Measurements from ENCODE around the gene UTP3. TPM values are rescaled to one million over a fixed set of nuclear protein-coding genes. Genes with fewer than 3 reads are reported as not detected.
"Not testable (repeated sequence)": the region's sequence is repeated elsewhere in the genome, so short reads cannot be mapped to it uniquely, and the experiment has no call there.

UTP3 gene
- total RNA-seq, 1 experiment from 2014 or later, result 57.2 TPM

DNA sequence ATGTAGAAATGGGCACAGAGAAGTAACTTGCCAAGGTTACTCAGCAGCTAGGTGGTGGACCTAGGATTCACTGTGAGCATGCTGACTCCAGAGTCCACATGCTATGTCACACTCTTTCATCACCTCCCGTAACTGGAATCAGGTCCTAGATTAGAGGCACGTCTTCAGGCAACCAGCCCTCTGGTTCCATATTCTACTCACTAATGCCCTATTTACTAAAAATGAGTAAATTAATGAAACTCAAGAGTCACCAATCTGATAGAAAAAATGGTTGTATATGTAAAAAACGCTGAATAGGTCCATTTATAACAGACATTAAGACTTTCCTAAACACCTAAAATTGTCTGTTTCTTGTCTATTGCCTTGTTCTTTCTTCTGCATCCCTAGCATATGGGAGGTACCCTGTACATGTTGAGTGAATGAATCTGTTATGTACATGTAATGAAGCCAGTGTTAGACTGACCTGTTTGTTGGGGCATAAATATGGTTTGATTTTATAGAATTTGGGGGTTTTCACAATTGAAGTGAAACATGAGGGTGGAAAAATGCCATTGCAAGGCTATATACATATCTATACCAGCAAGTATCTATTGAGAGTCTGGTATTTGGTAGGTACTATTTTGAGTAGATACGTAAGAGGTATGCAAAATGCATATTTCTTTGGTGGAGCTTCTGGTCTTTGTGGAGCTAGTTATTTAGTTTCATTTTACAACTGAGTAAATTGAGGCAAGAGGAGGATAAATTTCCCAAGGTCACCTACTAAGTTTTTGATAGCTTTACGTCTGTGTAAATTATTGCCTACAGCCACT, 26.0 kb downstream of the UTP3 start:
- DNase-seq (ENCODE audit: low read depth), result no peak

DNA sequence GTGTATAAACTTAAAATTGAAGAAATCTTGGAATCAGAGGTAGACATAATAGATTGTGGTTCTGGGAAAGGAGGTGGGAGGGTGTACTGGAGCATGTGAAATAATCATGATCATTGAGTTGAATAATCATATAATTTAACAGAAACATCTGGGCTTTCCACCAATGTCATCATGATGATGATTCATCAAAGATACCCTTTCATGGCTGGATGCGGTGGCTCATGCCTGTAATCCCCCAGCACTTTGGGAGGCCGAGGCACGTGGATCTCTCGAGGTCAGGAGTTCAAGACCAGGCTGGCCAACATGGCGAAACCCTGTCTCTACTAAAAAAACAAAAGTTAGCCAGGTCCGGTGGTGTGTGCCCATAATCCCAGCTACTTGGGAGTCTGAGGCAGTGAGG, 26.8 kb downstream of the UTP3 start:
- no peak for DNase-seq (ENCODE audit: low read depth)

GRCh38 chr4:70718811-70719604, 30.7 kb downstream of the UTP3 start:
- no peak for DNase-seq (ENCODE audit: low read depth)

DNA sequence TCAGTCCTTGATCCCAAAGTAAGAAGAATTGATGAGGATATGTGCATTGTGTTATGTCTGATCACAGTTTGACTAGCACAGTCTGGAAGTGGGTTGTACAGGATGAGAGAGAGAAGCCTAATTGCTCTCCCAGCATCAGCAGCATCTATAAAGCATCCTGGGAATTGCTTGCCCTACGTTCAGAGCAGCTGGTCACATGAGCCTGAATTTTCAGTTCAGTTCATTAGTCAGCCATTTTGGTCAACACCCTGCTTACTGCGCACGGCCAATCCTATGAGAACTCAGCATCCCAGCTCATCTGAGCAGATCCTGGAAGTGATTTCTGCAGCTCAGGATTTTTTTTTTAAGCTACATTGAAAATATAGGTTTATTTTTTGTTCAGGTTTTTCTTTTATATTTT, 33.4 kb downstream of the UTP3 start, which contains the start of gene RUFY3:
TSS of gene RUFY3 (plus strand) at position 218 of the 400 bp plus-strand sequence. CDS start 610 bp downstream, outside the sequence.
- peak; percentile 81 for DNase-seq (ENCODE audit: low read depth)

- DNase-seq (ENCODE audit: low read depth), result peak; percentile 73
Measured at GRCh38 chr4:70722199-70722791, 34.0 kb downstream of the UTP3 start.

DNA sequence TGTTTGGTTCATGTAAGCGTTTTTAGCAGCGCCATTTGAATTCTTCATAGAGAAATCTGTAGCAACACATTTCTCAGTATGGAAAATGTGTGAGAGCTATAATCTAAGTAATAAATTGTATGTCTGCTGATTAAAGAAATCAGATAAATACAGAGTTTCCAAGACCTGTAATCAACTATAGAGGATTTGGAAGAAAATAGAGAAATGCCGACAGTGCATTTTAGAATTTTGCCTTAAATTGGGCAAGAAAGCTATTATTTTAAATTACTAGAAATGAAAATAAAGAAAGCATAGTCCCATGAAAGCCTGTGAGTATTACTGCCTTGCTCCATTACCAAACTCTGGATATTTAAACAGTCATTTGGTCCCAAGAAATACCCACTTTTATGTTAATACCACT, 36.1 kb downstream of the UTP3 start:
- no peak for DNase-seq (ENCODE audit: low read depth)

DNA sequence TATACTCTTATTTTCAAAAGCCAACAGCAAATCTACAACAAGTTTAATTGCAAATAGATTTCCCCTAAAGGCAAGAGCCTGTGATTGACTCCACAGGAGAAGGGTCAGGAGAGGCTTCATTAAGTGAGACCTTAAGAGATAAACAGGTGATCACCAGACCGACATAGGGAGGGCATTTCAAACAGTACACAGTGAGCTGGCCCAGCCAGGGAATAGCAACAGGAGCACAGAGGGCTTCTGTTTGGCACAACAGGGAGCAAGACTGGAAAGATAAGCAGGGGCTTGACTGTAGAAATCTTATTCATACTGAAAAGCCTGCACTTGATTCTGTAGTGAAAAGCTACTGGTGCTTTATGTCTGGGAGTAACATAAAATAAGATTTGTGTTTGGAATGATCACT, 37.3 kb downstream of the UTP3 start:
- DNase-seq (ENCODE audit: low read depth), result no peak

GRCh38 chr4:70726515-70726914, 38.2 kb downstream of the UTP3 start:
- not testable (repeated sequence) for DNase-seq (ENCODE audit: low read depth)

DNA sequence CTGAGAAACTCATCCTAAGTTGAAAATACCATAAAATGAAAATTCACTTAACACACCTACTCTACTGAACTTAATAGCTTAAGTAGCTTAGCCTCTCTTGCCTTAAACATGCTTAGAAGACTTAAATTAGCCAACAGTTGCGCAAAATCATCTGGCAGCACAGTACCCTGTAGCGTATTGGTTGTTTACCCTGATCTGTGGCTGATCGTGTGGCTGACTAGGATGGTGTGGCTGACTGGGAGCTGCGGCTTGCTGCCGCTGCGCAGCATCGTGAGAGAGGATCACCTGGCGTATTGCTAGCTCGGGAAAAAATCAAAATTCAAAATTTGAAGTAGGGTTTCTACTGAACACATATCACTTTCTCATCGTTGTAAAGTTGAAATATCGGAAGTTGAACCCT, 39.8 kb downstream of the UTP3 start:
- DNase-seq (ENCODE audit: low read depth), result no peak

DNA sequence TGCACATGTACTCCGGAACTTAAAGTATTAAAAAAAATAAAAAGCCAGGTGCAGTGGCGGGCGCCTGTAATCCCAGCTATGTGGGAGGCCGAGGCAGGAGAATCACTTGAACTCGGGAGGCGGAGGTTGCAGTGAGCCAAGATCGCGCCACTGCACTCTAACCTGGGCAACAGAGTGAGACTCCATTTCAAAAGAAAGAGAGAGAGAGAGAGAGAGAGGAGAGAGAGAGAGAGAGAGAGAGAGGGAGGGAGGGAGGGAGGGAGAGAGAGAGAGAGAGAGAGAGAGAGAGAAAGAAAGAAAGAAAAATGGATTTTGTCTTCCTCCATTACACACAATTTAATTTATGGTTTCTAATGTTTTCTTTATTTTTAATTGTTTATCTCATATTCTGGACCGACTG, 44.5 kb downstream of the UTP3 start:
- DNase-seq (ENCODE audit: low read depth), result not testable (repeated sequence)

DNA sequence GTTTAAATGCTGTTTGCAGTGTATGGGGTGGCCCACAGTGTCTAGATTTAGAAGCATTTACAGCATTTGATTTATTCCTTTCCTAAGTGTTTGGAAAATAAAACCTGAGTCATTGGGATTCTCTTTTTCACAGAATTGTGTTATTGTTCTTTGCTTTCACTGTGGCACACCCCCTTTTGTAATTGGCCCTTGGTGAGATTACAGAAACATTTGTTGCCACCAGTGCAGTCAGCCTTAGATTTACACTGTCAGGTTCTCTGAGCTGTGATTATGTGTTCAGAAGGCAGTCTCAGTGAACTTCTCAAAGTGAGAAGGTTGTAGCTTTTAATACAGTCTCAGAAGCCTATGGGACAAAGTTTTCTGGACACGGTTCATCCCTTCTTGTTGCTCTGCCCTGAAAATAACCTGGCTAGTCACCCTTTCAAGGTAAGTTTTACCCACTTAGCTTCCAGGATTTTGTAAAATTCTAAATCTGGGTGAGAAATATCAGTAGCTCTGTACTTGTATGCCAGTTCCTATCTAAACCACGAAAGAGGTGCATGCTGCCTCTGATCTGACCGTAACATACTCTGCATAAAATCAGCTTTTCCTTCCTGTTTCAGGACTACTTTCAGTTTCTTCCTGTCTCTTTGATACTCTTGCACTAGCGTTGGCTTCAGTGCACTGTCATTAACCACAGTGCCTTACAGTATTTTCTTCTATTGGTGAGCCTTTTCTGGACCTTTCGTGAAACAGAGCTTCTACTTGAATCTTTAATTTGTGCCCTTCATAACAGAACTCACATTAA, 46.0 kb downstream of the UTP3 start:
- DNase-seq (ENCODE audit: low read depth), result peak; percentile 53

DNA sequence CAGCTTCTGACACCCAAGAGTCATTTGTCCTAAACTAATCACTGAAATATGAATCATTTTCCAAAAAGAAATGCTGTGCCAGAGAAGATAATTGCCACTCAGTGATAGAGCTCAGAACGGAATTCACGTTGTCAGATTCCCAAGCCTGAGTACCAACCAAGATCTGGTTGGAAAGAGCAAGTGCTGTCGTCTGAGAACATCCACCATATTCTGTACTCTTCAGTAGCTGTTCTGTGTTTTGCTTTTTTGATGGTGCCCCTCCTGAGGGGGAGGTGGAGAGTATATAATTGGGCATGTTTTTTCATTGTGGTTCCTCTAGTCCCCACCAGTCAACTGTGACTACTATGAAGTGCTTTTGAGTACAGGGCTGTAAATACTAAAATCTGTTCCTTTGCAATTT, 46.6 kb downstream of the UTP3 start:
- peak; percentile 10 for DNase-seq (ENCODE audit: low read depth)

DNA sequence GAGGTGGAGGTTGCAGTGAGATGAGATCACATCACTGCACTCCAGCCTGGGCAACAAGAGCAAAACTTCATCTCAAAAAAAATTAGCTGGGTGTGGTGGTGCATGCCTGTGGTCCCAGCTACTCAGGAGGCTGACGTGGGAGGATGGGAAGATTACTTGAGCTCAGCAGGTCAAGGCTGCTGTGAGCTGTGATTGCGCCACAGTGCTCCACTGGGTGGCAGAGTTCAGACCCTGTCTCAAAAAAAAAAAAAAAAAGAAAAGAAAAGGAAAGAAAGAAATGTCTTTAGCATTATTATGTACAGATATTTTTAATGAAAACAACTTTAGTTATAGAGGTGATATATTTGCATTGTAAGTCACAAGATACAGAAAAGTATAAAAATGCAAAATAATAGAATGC, 47.6 kb downstream of the UTP3 start:
- DNase-seq (ENCODE audit: low read depth), result peak; percentile 77

- DNase-seq (ENCODE audit: low read depth), result no peak
Measured at GRCh38 chr4:70737006-70737405, 48.7 kb downstream of the UTP3 start.

GRCh38 chr4:70737409-70737808, 49.1 kb downstream of the UTP3 start:
- DNase-seq (ENCODE audit: low read depth), result no peak

GRCh38 chr4:70739496-70740337, 51.4 kb downstream of the UTP3 start:
- no peak for DNase-seq (ENCODE audit: low read depth)
